ENCODE data around the gene LRP8.

- TF ChIP-seq CTCF (IDR thresholded peaks at IDR 0.05; ENCODE audit: low read depth, low read length) (no peak), EZH2phosphoT487 (IDR thresholded peaks at IDR 0.05; ENCODE audit: low read depth) (no peak)
Observed at GRCh38 chr1:53203466-53203865, 124.4 kb downstream of the LRP8 start.
